COLO668 (cell line): ENCODE measurements around the gene PIM2.
"Not testable (repeated sequence)": the region's sequence is repeated elsewhere in the genome, so short reads cannot be mapped to it uniquely, and the experiment has no call there.

Experiments
- DNase-seq: peaks from one replicate; lab custom pipeline; 2025; ENCODE audit not compliant: unreplicated experiment; lab: John Stamatoyannopoulos, UW

PIM2 gene

GRCh38 chrX:48876944-48877343 is 41.9 kb downstream of the PIM2 start:
- not testable (repeated sequence) for DNase-seq

- not testable (repeated sequence) for DNase-seq
Observed at GRCh38 chrX:48872017-48872416, 46.8 kb downstream of the PIM2 start.

- no peak for DNase-seq
Observed at GRCh38 chrX:48864210-48864609, 54.6 kb downstream of the PIM2 start.
